Stimulated activated CD4-positive, alpha-beta T cell treated with anti-CD3 and anti-CD28 coated beads, Interleukin-4, amount 100 ng/mL, for 4 hours (primary cell): ENCODE data around the gene RAPGEF1.

ENCODE experiments used
- DNase-seq, 2 experiments: peaks; one replicate each; pipeline ENCODE4 v3.0.0-alpha.2; 2020

Gene RAPGEF1

DNA sequence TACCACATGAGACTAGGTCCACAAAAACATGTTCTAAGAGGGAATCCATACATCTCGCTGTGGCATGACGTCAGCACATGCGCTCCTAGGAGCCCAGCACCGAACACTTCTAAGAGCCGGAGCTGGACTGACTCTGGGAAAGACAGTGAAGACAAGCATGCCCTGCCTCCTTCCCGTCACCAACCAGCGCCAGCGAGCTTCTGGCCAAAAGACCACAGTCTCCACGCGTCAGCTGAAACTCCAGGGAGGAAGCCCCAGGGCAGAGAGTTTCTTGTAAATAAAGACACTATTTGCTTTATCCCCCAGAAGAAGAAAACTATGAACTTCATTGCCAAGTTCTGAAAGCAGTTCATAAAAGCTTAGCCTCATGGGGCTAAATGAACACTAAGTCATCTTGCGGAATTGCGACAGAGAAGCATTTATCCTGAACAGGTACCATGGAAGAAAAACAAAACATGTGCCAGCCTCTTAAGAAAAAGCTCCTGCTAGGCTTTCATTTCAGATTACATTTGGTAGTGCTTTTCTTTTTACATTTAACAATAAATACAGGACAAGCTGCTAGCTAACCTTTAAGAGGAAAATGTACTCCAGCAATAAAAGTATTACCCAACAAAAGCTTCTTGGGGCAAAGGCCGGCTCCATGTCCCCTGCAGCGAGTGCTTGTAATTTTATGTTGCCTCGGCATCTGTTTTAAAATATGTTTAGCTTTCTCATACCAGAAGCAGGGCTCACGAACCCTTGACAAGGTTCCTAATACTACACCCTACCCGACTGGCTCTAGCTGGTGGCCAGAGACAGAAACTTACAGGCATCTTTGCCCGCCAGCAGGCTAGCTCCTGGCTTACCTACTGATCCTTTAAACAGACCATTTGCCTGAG is 98.0 kb downstream of the RAPGEF1 start:
- DNase-seq = no peak

DNA sequence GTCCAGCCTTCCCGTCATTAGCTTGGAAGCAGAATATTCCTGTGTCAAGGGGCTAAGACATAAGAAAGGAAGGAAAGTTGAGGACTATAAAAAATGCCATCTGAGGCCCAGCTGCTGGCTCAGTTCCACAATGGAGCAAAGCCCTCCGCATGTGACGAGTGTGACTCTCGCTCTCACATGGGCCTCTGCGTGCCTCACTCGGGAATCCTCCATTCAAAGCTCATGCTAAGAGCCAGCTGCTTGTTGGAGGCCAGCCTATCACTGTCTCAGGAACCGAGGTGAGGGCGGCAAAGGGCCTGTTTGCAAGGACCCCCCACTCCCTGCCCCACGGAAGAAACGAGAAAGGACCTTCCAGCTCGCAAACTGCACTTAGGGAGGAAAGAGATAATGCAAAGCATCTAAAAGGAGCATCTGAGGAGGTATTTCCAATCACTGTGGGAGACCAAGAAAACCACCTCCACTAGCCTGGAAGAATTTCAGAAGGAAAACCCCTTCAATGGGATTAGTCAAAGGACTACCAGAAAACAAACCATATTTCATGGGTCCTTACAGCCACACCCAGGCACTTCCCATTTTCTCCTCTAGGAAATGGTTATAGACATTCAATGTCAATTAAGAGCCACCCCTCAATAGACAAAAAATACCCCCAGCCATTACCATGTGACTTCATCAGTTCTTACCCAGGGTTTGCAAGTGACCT is 99.3 kb downstream of the RAPGEF1 start:
- no peak for DNase-seq

DNA sequence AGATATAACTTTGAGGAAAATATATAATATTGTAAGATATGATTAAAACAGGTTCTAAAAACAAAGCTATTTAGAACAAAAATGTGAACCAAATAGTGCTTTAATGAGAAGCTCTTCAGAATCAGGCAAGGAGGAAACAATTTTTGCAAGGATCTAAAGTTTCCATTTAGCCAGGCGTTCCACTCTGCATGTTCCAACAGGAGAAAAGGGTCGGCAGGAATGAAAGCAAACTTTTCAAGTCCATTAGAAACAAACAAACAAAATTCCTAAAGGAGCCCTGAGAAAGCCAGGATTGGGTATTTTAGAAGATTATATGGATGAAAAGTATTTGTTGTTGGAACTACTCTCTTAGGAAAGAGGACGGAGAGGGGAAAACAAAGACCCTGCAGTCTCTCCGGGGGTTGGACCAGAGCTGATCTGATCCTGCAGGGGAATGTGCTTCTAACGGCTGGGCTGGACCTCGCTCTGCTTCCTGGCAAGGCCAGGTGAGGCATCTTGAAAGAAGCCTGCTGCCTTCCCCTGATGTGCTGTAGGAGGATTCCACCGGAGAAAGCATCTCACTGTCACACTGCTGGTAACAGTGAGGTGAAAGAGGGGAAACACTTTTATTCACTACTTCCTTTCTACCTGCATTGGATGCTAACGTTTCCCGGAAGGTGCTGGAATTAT is 100.0 kb downstream of the RAPGEF1 start:
- no peak for DNase-seq

DNA sequence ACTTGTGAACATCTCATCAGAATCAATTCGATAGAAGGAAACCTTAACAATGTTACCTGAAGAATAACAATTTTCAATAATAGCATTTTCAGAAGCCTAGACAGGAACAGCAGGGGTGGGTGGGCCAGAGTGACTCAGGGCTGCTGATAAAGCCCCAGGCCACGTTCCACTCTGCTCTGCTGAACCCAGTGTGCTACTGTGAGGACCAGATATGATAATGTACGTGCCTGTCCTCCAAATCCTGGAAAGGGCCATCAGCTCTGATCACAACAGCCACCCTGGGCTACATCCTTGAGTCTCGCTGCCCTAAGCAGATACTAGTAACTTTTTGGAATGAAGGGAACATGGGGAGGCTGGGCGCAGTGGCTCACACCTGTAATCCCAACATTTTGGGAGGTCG is 103.3 kb downstream of the RAPGEF1 start:
- DNase-seq = no peak

DNA sequence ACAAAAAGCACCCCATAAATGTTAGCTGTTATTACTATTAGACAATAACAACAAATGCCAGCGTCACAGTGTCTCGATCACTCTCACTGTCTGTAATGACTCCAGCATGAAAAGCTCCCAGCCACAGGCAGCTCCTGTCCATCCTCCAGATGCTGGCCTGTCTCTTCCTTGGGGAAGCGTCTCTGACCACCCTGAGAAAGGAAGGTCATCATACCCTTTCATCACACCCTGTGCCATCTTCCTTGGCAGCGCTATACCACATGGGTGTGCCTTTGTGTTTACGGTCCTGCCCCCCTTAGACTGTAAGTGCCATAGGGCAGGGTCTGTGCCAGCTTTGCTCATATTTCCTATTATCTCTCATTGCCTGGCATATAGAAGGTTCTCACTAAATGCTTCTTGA is 104.0 kb downstream of the RAPGEF1 start:
- DNase-seq = no peak

DNA sequence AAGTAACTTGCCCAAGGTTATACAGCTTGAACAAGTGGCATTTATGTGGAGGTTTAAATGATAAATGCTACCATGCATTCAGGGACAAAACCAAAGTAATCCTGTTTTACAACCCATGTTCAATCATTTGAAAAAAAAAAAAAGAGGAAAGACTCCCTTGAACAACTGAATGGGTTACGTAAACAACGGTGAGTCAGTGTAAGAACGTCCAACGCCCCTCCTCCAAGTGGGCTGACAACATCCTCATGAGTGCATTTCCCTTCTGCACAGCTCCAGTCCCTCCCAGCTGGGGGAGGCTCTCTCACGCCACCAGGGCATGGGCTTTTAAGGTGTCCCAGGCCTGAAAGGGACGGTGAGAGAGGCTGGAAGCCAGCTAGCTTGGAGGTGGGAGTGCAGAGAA is 104.6 kb downstream of the RAPGEF1 start:
- DNase-seq = peak; percentile 56 to 84

DNA sequence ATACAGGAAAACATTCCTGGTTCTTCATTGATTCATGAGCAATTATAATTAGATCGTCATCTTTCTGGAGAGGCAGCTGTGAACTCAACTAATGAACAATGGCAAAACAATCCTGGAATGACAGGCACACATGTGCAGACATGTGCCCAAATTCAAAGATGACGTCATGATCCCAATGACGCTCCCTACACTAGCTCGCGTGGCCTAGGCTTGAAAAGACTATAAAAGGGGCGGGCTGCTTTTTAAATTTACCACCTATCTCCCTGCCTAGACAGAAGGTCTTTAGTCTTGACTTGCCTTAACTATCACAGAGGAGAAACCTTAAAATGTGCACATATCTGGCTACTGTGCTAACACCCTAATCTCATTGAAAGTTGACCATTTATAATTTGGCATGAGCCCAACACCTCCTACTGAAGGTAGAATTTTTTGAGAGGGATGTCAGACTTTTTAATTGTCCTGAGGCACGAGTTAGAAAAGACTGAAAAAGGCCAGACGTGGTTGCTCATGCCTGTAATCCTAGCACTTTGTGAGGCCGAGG is 106.3 kb downstream of the RAPGEF1 start:
- DNase-seq = no peak

DNA sequence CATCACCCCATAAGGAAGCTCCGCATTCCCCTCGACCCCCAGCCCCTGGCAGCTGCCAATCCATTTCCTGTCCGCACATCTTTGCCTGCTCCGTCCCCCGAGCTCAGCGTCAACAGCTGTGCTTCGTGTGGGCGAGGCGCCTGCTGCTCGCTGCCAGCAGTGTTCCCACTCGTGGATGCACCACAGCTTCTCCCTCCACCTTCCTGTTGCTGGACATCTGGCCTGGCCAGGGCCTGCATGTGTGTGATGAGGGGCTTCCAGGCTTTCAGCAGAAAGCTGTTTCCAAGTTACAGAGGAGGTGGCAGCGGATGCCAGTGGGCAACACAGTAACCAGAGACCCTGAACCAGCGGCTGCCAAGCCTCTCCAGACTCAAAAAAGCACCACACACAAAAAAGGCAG is 108.6 kb downstream of the RAPGEF1 start:
- DNase-seq = no peak

DNA sequence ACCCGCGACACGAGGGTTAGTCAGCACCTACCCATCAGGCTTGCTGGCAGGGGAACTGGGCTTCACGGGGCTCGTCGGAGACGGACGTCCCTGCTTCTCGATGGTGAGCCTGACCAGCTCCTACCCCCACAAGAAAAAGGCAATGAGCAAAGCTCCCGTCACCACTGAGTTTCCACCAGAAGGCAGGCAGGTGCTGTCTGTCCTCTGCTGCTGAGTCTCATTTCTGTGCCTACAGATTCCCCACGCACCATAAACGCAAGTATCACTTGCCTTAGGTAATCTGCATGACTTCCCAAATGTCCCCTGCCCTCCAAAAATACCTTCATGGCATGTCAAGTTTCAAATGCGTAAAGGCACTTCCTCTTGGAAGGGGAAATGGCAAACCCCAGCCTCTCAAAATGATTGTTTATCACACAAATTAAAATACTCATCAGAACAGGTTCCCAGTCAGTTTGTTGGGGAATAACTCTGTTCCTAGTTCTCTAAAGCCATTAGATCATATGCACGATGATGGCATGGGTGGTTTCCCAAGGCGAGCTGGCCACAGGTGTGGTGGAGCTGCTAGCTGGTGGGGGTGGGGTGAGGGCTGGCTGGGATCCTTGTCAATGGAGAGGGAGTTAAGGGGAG is 109.6 kb downstream of the RAPGEF1 start:
- DNase-seq = no peak

DNA sequence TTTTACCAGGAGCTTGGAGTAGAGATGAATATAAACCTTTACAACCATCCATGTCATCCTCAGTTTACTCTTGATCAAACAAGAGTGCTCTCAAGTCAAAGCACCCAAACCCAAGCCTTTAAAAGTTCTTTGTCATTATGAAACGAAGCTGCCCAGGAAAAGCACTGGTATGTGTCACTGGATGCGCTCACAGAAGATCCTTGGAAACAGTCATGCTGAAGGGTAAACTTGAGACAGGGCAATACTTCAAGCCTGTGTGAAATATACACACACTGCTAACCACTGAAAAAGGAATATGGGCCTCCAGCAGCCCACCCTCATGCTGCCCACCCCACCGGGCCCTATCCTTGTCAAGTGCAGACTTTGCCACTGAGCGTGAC is 110.1 kb downstream of the RAPGEF1 start:
- DNase-seq = no peak

DNA sequence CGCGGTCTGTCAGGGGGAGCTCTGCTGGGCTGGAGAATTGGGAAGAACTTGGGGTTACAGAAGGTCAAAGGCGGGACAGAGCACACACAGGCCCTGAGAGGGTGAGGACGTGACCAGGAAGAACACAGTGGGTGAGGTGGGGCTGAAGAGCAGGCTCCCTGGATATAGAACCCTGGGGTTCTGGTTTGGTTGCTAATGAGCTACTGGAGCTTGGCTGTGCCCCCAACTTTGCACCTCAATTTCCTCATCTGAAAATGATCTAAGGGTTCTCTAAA is 110.7 kb downstream of the RAPGEF1 start:
- DNase-seq = no peak

DNA sequence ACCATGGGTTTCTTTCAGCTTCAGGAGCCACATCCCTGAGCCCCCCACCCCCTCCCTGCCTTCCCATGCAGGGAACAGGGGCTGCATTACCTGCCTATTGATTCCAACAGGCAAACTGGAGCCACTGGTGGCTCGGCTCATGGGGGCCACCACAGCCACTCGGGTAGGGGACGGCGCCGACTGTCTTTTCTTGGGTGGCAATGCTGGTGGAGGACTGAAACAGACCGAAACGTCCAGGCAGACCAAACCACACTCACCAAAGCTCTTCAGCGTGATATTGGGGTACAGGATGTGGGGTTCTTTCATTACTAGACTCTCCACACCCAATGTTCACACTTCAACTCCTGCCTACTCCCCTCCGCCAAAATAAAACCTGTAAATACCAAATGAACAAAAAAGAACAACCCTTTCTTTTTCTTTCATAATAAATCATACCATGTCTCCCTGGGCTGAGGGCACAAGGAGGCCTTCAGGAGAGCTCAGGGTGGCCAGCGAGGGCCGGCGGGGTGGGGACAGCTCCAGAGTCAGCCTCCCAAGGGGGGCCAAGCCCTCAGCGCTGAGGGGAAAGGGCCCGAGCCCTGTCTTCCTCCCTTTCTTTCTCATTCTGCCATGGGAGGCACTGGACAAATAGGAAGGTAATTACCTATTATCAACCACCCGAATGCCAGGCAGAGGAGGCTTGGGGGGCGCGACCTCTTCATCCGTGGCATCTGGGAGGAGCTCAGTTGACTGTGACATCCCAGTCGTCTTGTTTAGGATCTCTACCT is 111.2 kb downstream of the RAPGEF1 start:
- no peak for DNase-seq

DNA sequence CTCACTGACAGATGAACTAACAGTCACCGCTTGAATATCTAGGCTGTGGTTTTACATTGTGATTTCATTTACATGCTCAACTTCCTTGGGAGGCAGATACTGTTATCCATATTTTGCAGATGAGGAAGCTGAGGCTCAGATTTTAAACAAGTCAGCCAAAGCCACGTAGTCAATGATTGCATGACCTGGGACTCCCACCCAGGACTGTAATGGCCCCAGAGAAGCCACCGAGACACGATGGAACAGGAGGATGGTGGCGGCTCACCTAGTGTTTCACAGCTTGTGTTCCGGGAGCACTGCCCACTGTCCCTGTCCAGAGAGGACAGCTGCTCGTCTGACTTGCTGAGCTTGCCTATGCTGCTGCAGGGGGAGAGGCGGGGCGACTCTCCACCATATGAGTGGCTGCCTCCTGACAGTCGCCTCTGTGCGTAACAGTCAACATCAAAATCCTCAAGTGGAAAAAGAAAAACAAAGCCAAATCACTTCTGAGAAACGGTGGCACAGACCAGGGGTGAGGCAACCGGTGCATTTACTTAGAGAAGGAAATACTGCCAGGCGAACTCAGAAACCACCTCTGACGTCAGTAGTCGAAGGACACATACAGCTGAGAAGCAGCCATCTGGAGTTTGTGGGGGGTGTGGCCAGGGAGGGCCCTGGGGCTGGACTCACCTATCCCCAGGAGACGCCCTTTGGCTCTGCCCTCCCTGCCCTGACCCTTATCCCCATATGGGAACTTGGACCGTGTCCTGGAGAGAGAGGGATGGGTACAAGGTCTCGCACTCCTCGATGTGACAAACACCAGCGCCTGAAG is 112.0 kb downstream of the RAPGEF1 start:
- peak in 1 of 2 experiments; percentile 54 for DNase-seq

DNA sequence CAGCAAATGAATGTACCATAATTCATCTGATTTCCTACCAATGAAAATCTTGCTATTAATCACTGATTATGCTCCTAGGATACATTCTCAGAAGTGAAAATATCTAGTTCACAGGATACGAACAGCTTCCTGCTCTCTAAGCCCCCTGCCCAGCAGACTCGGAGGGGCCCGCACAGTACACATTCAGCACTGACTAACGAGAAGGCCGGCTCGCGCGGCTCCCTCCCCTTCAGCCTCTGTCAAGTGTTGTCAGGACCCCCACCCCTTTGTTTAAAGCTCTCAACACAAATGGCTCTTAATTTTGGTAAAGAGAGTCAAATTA is 112.6 kb downstream of the RAPGEF1 start:
- DNase-seq = no peak

DNA sequence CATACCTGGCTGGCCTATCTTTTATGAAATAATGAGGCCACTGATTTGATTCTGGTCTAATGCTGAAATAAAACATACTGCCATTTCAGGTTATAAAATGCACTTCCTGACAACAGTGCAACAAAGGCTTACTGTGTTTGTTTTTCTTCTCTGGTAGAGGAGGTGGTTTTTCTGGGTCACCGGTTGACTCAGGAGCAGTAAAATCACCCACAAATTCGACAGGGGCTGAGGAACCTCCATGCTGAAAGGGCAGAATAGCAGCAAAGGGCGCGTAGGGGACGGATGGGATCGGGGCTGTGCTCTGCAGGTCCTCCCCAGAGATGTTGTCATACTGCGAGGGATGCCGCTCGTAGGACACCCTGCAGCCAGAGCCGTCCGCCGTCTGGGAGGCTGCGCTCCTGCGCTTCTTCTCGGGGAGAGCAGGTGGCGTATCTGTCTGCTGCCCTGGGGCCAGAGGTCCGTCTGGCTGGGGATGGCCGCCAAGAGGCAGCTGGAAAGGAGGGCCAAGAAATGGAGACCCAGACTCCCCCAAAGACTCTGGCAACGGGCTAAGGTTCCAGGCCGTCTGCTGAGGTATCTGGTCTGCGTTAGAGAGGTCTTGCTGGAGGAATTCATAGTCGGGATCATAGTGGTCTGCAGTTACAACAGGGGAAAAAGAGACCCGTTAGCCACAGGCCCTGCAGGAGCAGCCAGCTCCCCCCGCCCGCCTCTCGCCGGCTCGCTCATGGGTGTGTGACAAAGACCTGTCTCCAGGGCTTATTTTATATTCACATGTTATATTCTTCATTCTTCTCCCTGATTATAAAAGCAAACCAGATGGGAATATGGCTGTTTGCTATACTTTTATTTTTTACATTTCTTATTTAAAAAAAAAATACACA is 113.8 kb downstream of the RAPGEF1 start:
- DNase-seq = no peak

DNA sequence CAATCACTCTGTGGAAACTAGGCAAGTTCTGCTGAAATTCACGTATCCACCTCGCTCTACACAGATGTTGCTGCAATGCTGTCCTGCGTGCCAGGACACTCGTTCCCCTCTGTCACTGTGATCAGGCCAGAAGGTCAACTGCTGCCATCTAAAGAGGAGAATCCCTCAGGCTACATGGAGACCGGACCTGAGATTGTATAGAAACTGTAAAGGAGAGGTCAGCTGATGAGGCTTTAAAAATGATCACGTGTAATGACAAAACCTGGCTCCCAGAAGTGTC is 114.4 kb downstream of the RAPGEF1 start:
- DNase-seq = no peak

DNA sequence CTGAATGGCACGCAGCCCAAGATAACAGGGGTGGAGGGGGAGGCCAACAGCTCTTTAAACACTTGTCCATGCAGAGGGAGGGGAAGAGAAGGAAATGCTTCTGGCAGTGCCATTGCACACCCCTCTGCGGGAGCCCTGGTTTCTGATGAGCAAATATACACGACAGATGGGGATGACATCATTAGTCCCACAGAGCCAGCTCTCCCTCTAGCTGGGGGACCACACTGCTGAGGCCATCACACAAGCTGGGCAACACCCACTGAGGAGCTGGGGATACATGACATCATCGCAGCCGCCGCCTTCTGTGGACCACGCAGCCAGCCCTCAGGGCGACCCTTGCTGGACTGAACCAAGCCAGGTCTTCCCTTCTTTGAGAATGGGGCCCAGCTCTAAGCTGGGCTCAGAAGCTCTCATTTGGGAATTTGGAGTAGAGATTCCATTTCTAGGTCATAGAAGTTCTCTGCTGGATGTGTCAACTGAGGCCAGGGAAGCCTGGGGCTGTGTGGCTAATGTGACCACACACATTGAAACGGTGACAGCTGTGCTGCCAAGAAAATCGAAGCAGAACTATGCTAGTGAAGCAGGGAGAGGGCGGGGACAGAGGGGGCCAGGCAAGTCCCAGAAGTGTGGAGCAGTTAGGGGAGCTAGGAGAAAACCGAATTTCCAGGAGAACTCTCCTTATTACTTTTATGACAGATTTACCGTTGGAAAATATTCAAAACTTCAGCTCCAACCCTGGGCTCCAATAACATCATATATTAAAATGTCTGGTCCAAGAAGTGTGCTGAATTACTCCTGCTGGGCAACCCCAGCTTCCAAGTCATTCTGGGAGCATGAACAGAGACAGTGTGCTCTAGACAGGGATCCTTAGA is 115.0 kb downstream of the RAPGEF1 start:
- DNase-seq = no peak

DNA sequence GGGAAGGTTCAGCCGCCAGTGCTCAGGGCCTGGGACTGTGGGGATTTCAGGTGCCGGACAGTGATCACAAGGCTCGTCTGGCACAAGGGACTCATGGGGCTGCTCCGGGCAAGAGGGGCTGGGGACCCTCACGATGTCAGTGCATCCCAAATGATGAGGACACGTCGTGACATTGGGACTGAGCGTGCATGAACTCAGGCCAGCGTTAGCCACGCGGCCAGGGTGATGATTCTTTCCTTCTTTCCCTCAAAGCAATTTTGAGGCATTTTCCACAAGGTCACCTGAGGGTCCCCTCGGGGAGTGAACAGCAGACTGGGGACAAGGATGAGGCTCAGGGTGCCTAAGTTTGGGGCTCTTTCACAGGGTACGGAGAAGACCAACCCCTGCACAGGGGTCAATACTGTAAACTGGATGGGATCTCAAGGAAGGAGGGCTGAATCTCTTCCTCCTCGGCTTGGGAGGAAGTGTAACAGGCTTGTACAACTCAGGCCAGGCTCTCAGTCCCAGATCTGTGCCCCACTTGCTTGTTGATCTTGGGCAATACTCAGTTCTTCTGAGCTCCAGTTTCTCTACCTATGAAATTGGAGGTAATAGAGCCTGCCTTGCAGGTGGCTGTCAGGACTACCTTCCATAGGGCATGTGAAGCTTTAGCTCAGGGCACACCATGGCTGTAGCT is 116.1 kb downstream of the RAPGEF1 start:
- no peak for DNase-seq

DNA sequence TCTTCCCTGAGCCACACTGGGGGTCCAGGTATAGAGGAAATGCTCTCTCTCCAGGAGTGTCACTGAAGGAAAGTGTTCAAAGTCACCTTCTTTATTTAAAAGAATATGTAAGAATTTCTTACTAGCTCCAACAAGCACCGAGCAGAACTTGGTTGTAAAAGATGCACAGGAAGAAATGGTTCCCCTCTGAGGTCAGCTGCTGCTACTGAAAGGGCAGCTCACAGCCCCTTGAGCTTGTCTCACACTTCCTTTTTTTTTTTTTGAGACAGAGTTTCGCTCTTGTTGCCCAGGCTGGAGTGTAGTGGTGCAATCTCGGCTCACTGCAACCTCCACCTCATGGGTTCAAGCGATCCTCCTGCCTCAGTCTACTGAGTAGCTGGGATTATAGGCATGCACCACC is 117.4 kb downstream of the RAPGEF1 start:
- no peak for DNase-seq
